Panc1 (cell line): ENCODE measurements around the gene REN. TPM values are rescaled to one million over a fixed set of nuclear protein-coding genes. Genes with fewer than 3 reads are reported as not detected.

Experiments
- ATAC-seq: fragments of 200-7000 bp; cut with Tn5 transposase; 2 replicates; pipeline ENCODE4 v1.9.1; 2020; ENCODE audit warnings: mild to moderate bottlenecking, moderate library complexity
- Bru-seq: library from RNA; stranded (reverse); fragments of 400-500 nt; gene quantifications from one replicate; lab custom pipeline; 2021; lab: Mats Ljungman, UMichigan
- BruChase-seq, 2 experiments: library from RNA; stranded (reverse); fragments of 400-500 nt; gene quantifications; one replicate each; lab custom pipeline; 2021; lab: Mats Ljungman, UMichigan
- BruUV-seq: library from RNA; stranded (reverse); fragments of 400-500 nt; replicated peaks from 2 replicates; lab custom pipeline; 2021; lab: Mats Ljungman, UMichigan
- CTCF ChIA-PET: fragments of 300-600 bp; sonication (Branson Sonifier 250); formaldehyde crosslinking; loops from one replicate; lab custom pipeline; 2022; ENCODE audit warnings: antibody characterized with exemption; lab: Charles Lee
- POLR2A ChIA-PET: fragments of 300-600 bp; sonication (Branson Sonifier 250); formaldehyde crosslinking; loops from one replicate; lab custom pipeline; 2022; ENCODE audit warnings: antibody characterized with exemption; lab: Charles Lee
- DNase-seq: peaks from one replicate; pipeline ENCODE4 v3.0.0-alpha.2; 2010; ENCODE audit warnings: low read depth, low spot score
- H3K27ac ChIP-seq: 2 replicates; pipeline ENCODE4 v1.5.1; 2011; ENCODE audit warnings: mild to moderate bottlenecking, low read length, inconsistent platforms
- H3K27me3 ChIP-seq: fragments of 200-500 bp; sonication (Bioruptor generic); 2 replicates; pipeline ENCODE4 v1.6.0; 2014; ENCODE audit warnings: low read length, inconsistent platforms; ENCODE audit not compliant: control insufficient read depth, insufficient read depth
- H3K36me3 ChIP-seq: fragments of 200-500 bp; sonication (Bioruptor generic); 2 replicates; pipeline ENCODE4 v1.5.1; 2014; ENCODE audit warnings: inconsistent platforms, mild to moderate bottlenecking, low read length, moderate library complexity; ENCODE audit not compliant: control insufficient read depth, insufficient read depth
- H3K4me1 ChIP-seq: 2 replicates; pipeline ENCODE4 v1.5.1; 2011; ENCODE audit warnings: inconsistent platforms, mild to moderate bottlenecking, low read length, moderate library complexity; ENCODE audit not compliant: control insufficient read depth, insufficient read depth
- H3K4me3 ChIP-seq, 2 experiments: 2 replicates each; pipeline ENCODE4 v1.5.1; 2011 to 2012; ENCODE audit warnings: low read depth in 2 of 2, low read length in 2 of 2, mild to moderate bottlenecking in 2 of 2, inconsistent platforms in 1 of 2, moderate library complexity in 1 of 2
- H3K9me3 ChIP-seq: fragments of 200-500 bp; sonication (Bioruptor generic); 2 replicates; pipeline ENCODE4 v1.5.1; 2014; ENCODE audit warnings: low read depth, mild to moderate bottlenecking, inconsistent platforms, low read length, moderate library complexity; ENCODE audit not compliant: control insufficient read depth, insufficient read depth
- POLR2AphosphoS5 ChIP-seq: IDR thresholded peaks from 2 replicates; pipeline ENCODE4 v1.6.1; 2012; ENCODE audit warnings: mild to moderate bottlenecking, low read depth, low read length, moderate library complexity
- SIN3A ChIP-seq: IDR thresholded peaks from 2 replicates; pipeline ENCODE4 v1.6.1; 2012; ENCODE audit warnings: low read depth, mild to moderate bottlenecking, low read length, moderate library complexity, borderline replicate concordance; ENCODE audit not compliant: insufficient read depth
- TCF7L2 ChIP-seq: IDR thresholded peaks from 2 replicates; pipeline ENCODE4 v1.6.1; 2011; ENCODE audit warnings: mild to moderate bottlenecking, low read depth, low read length, inconsistent platforms
- in situ Hi-C: cut with HindIII; loops from 2 replicates; pipeline ENCODE4 v1.10.0; 2016; ENCODE audit warnings: low sequenced_read_pairs, low pct_unique_long_range_greater_than_20kb
- intact Hi-C: fragments of 100-400 bp; cut with micrococcal nuclease; formaldehyde crosslinking; loops from one replicate; pipeline ENCODE4 v1.10.0; 2022; ENCODE audit not compliant: unreplicated experiment
- long read RNA-seq: library from polyadenylated mRNA; unstranded; transcript quantifications from one replicate; pipeline ENCODE4 v2.0.0, GENCODE V29; 2021; ENCODE audit not compliant: unreplicated experiment
- polyA plus RNA-seq: library from polyadenylated mRNA; unstranded; fragments of >200 nt; gene quantifications from one replicate; pipeline ENCODE4 v1.2.1, GENCODE V29; 2012; ENCODE audit warnings: missing spikeins; ENCODE audit not compliant: insufficient read length
- total RNA-seq: library from RNA; stranded (reverse); gene quantifications from one replicate; pipeline ENCODE4 v1.2.1, GENCODE V29; 2021; ENCODE audit not compliant: unreplicated experiment
- TF ChIP-seq, protein P1 (sequence below): fragments of 450-650 bp; IDR thresholded peaks from 2 replicates; pipeline ENCODE4 v1.5.1; 2017; ENCODE audit warnings: mild to moderate bottlenecking
- TF ChIP-seq, protein P2 (sequence below), 2 experiments: IDR thresholded peaks; 2 replicates each; pipeline ENCODE4 v1.6.1; 2011 to 2012; ENCODE audit warnings: low read depth in 2 of 2, control low read depth in 1 of 2, low read length in 1 of 2, mild to moderate bottlenecking in 1 of 2, moderate library complexity in 1 of 2; ENCODE audit not compliant: insufficient read depth in 1 of 2

The REN gene
- total RNA-seq (not detected), Bru-seq, nascent RNA (percentile 5 among the genes with signal in this experiment), BruChase-seq, experiment 1, labeled RNA remaining after a 2-hour chase (percentile 3 among the genes with signal in this experiment), BruChase-seq, experiment 2, labeled RNA remaining after a 6-hour chase (percentile 5 among the genes with signal in this experiment)
- not detected for polyA plus RNA-seq
- long read RNA-seq: 0 reads

DNA sequence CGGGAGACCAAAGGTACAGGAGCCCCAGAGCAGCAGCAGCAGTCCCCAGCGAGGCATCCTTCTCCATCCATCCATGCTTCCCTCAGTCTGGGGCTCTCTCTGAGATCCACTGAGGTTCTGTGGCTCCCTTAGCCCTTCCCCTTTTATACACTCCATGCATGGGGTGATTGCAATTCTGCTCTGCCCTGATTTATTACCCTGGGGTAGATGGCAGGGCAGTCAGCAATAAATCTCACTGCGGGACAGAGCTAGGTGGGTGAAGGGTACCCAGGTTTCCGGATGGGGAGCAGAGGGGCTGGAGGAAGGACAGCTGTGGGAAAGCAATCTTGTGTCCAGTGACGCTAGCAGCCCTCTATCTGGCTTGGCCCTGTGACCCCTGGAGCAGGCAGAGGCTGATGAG, at the start of gene REN:
Gene REN, minus strand, starts transcription at position 119 of the 400 bp plus-strand sequence. Its CDS starts 44 bp downstream, at position 75.
- no TSS peak for BruUV-seq
- Histone ChIP-seq H3K36me3 (no peaks in the 10 kb centered on the region), H3K4me3 (no peak within 1 kb of the TSS), H3K9me3 (peaks cover 11% of the 10 kb centered on the region; the same call in 1 of the 2 replicates), H3K4me1 (no peaks in the 10 kb centered on the region; the same call in 1 of the 2 replicates), H3K27me3 (no peaks in the 10 kb centered on the region), H3K27ac (no peak within 1 kb of the TSS)
- intact Hi-C loops: no loop called here
- ChIA-PET CTCF (no interaction called here), POLR2A (no interaction called here)
- ATAC-seq: no peak
- no peak for DNase-seq
- in situ Hi-C loops: no loop called here
- TF ChIP-seq TCF7L2 (no peak), POLR2AphosphoS5 (no peak), SIN3A (no peak)
- TF ChIP-seq, protein P1, sequence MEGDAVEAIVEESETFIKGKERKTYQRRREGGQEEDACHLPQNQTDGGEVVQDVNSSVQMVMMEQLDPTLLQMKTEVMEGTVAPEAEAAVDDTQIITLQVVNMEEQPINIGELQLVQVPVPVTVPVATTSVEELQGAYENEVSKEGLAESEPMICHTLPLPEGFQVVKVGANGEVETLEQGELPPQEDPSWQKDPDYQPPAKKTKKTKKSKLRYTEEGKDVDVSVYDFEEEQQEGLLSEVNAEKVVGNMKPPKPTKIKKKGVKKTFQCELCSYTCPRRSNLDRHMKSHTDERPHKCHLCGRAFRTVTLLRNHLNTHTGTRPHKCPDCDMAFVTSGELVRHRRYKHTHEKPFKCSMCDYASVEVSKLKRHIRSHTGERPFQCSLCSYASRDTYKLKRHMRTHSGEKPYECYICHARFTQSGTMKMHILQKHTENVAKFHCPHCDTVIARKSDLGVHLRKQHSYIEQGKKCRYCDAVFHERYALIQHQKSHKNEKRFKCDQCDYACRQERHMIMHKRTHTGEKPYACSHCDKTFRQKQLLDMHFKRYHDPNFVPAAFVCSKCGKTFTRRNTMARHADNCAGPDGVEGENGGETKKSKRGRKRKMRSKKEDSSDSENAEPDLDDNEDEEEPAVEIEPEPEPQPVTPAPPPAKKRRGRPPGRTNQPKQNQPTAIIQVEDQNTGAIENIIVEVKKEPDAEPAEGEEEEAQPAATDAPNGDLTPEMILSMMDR: no peak
- TF ChIP-seq, protein P2, sequence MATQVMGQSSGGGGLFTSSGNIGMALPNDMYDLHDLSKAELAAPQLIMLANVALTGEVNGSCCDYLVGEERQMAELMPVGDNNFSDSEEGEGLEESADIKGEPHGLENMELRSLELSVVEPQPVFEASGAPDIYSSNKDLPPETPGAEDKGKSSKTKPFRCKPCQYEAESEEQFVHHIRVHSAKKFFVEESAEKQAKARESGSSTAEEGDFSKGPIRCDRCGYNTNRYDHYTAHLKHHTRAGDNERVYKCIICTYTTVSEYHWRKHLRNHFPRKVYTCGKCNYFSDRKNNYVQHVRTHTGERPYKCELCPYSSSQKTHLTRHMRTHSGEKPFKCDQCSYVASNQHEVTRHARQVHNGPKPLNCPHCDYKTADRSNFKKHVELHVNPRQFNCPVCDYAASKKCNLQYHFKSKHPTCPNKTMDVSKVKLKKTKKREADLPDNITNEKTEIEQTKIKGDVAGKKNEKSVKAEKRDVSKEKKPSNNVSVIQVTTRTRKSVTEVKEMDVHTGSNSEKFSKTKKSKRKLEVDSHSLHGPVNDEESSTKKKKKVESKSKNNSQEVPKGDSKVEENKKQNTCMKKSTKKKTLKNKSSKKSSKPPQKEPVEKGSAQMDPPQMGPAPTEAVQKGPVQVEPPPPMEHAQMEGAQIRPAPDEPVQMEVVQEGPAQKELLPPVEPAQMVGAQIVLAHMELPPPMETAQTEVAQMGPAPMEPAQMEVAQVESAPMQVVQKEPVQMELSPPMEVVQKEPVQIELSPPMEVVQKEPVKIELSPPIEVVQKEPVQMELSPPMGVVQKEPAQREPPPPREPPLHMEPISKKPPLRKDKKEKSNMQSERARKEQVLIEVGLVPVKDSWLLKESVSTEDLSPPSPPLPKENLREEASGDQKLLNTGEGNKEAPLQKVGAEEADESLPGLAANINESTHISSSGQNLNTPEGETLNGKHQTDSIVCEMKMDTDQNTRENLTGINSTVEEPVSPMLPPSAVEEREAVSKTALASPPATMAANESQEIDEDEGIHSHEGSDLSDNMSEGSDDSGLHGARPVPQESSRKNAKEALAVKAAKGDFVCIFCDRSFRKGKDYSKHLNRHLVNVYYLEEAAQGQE (IDR thresholded peaks at IDR 0.05; ENCODE audit: insufficient read depth in 1 of 2, low read depth in 2 of 2, low read length in 1 of 2): no peak

DNA sequence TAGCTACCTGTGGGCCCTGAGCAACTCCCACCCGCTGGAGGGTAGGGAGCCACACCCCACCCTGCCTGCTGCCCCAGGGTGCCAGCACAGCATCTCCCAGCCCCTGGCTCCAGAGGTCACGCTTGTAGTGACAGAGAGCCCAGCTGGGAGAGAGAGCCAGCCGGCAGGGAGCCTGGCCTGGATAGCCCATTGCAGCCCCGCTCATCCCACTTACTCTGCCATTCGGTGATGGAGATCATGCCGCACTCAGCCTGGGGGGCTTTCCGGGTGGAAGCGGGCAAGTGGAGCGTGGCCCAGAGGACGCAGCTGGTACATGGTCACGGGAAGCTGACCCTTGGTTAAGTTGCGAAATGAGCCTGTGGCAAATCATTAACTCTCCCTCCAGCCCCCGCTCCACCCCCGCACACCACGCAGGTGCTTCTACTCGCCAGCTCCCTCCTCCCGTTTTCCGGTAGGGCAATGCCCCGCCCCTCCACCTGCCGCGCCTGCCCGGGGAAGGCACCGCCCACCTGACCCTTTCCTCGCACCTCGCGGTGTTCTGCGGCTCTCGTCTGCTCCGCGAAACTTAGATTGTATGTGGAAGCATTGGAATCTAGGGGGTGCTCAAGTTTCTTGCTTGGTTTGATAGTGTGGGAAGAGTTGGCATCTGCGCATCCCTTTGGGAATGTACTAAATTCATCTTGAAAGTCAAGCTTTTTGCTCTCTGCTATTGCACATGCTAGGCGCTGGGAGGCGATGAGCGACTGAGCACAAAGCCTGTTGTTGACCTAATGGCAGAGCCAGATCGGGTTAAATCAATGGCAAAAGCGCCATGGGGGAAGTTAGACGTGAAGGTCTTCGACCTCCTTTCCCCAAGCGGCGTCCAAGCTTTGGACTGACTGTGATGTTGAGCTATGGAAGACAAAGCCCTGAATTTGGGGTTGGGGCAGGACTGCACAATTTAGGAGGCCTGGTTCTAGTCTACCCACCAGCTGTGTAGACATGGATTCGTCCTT, 47.8 kb upstream of the REN start, which contains the start of gene GOLT1A:
Gene GOLT1A, minus strand, starts transcription at position 321 of the 995 bp plus-strand sequence. Its CDS starts 82 bp downstream, at position 239.
- CTCF ChIA-PET: interaction anchor here (0.6 to 0.7 kb wide), 3 partner anchors 94 to 375 kb away, joined by 3 to 7 read pairs (median 3); no protein-coding TSS in a partner anchor
- TF ChIP-seq, protein P1: peak; percentile 79
- TF ChIP-seq SIN3A: no peak
- Histone ChIP-seq H3K4me1 (no peaks in the 10 kb centered on the region), H3K27me3 (peaks cover 3% of the 10 kb centered on the region; the same call in 1 of the 2 replicates), H3K9me3 (no peaks in the 10 kb centered on the region), H3K36me3 (no peaks in the 10 kb centered on the region; the same call in 1 of the 2 replicates), H3K27ac (no peak within 1 kb of the TSS), H3K4me3 (peak within 1 kb of the TSS; percentile 17 to 28)
- in situ Hi-C loops (no loop called here), intact Hi-C loops (loop anchor here (1.0 kb wide), 1 partner anchor 150 kb away; no protein-coding TSS in a partner anchor)
- ATAC-seq (peak; percentile 85), DNase-seq (peak; percentile 12)
- POLR2A ChIA-PET: no interaction called here
- BruUV-seq: no TSS peak
